Urinary bladder (tissue), 4 donors: ENCODE results near the gene SGMS1. TPM values are rescaled to one million over a fixed set of nuclear protein-coding genes. Genes with fewer than 3 reads are reported as not detected.
A peak's percentile ranks its signal among the peaks of the same experiment; 100 is the strongest.
"Not testable (repeated sequence)": the region's sequence is repeated elsewhere in the genome, so short reads cannot be mapped to it uniquely, and the experiment has no call there.

ENCODE experiments used
- DNase-seq: peaks from one replicate; pipeline ENCODE4 v3.0.0-alpha.2; 2015; ENCODE audit errors: extremely low spot score
- H3K27ac ChIP-seq: one replicate; pipeline ENCODE4 v1.5.1; 2013; ENCODE audit warnings: low read depth, mild to moderate bottlenecking, moderate library complexity
- H3K36me3 ChIP-seq: one replicate; pipeline ENCODE4 v1.6.1; 2013; ENCODE audit warnings: mild to moderate bottlenecking, moderate library complexity; ENCODE audit not compliant: insufficient read depth
- H3K4me1 ChIP-seq: one replicate; pipeline ENCODE4 v1.6.1; 2013; ENCODE audit warnings: mild to moderate bottlenecking, moderate library complexity; ENCODE audit not compliant: insufficient read depth
- H3K4me3 ChIP-seq: one replicate; pipeline ENCODE4 v1.5.1; 2013; ENCODE audit warnings: low read depth, low read length
- WGBS: extraction: QIAGEN DNeasy Blood & Tissue Kit; methylation state at CpG from one replicate; pipeline ENCODE4 v1.1.7; 2013; 5-methylcytosine and 5-hydroxymethylcytosine counted together
- polyA plus RNA-seq: library from polyadenylated mRNA; stranded (reverse); fragments of 200-250 nt; gene quantifications from one replicate; pipeline ENCODE4 v1.2.3, GENCODE V29; 2013
- total RNA-seq: library from RNA; depleted of rRNA; stranded (reverse); fragments of >200 nt; gene quantifications from one replicate; pipeline ENCODE4 v1.2.3, GENCODE V29; 2014
- donor health status: healthy with polysubstance abuse.
- donor health status: healthy.

Gene SGMS1
- total and polyA plus RNA-seq, 2 donors, result 21.2 to 86.4 TPM

DNA sequence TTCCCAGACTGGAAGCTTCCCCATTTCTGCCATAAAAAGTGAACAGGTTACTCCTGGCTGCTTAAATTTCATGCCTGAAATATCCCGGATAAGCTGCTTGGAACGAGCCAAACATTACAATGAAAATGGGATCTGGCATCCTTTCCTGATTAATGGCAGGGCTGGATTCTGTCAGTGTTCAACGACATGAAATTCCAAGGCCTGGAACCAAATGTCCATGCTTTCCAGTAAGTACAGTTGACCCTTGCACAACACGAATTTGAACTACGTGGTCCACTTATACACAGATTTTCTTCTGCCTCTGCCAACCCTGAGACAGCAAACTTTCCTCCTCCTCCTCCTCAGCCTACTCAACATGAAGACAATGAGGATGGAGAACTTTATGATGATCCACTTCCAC is 65.4 kb downstream of the SGMS1 start:
- no peaks in the 10 kb centered on the region for H3K4me1 ChIP-seq
- DNase-seq, result no peak
- no peak overlapping the region for H3K4me3 ChIP-seq
- no peaks in the 10 kb centered on the region for H3K36me3 ChIP-seq
- 21% methylated on average over 5 of the region's 5 CpGs for WGBS
- no peak overlapping the region for H3K27ac ChIP-seq

DNA sequence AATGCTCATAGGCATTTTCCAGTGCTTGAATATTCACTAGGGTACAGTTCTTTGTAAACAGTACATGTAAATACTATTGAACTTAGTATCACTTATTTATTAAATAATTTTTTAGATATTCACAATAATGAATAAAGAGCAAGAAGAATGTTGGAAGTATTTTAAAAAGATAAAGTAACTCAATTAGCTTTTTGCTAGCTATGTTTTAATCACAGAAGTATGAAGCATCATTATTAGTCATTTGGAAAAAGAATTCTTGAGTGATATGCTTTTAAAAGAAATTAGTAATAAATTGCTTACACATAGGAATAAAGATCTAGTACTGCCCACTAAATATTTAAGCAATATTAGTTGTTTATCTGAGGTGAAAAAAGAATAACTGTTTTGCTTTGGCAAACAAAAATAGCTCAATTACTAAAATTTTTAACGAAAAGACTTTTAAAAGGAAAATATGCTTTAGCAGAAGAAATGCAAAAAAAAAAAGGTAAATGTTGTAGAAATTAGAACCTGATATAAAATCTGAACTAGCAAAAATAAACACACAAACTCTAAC is 66.5 kb downstream of the SGMS1 start:
- Histone ChIP-seq H3K36me3 (no peaks in the 10 kb centered on the region), H3K4me1 (no peaks in the 10 kb centered on the region), H3K27ac (no peak overlapping the region), H3K4me3 (no peak overlapping the region)
- DNase-seq, result no peak
- WGBS, result 94% methylated on average over 1 of the region's 1 CpG

DNA sequence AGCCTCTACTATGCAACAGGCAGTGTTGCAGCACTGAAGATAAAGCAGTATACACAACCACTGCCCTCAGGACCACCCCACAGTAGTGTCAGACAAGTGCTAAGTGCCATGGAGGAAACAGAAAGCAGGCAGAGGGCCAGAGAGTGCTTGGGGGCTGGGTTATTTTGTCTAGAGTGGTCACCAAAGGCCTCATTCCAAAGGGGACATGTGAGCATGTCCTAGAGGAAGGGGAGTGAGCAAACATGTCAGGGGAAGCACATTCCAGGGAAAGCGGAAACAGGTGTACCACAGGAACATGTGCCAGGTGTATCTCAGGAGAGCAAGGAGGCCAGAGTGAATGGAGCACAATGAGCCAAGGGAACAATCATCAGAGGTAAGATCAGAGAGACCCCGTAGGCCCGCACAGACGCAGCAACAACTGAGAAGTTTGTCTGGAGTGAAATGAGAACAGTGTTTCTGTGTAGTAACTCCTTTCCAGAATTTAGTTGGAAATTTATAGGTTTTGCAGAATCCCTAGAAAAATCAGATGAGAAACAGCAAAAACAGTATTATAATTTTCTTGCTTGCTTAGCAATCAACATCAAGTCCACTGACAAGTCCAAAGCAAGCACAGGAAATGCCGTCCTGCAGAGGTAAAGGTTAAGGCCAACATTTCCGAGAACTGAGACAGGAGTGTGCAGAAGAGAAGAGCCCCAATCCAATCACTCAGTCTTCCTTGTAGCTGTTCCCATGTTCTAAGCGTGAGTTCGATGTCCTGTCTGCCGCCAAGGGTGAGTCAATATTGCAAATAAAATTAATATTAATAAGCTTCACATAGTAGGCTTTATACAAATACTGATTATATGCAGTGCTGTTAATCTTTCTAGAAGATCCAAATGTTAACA is 67.3 kb downstream of the SGMS1 start:
- Histone ChIP-seq H3K36me3 (no peaks in the 10 kb centered on the region), H3K4me3 (no peak overlapping the region), H3K27ac (no peak overlapping the region), H3K4me1 (no peaks in the 10 kb centered on the region)
- 89% methylated on average over 9 of the region's 9 CpGs for WGBS
- no peak for DNase-seq

- Histone ChIP-seq H3K4me1 (no peaks in the 10 kb centered on the region), H3K4me3 (no peak overlapping the region), H3K36me3 (no peaks in the 10 kb centered on the region), H3K27ac (no peak overlapping the region)
- peak; percentile 8 for DNase-seq
- WGBS, result 48% methylated on average over 3 of the region's 3 CpGs
These were observed 68.7 kb downstream of the SGMS1 start for GRCh38 chr10:50554995-50555568.

DNA sequence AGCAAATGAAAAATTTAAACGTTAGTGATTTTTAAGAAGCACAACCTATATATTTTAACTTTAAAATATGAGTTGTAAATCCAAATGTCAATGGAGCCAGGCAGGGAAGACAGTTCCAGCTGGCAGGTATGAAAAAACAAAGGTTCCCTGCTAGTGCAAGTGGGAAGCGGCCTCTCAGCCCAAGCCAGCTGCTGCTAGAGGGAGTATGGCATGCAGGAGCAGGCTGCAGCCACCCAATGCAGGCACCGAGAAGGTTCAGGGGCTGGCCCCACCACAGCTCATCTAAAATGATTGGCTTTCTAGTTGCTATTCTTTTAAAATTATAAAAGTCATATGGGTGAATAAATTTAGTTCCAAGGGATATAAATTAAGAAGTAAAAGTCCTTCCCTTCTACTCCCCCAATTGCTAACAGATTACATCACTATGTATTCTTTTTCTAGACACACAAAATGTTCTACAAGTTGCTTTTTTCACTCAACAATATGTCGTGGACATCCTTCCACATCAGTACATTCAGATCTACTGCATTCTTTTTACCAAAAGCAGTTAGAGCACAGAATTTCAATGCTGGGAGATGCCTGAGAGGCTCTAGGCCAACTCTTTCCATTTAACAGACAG is 69.3 kb downstream of the SGMS1 start:
- H3K36me3 ChIP-seq, result no peaks in the 10 kb centered on the region
- no peaks in the 10 kb centered on the region for H3K4me1 ChIP-seq
- H3K4me3 ChIP-seq, result no peak overlapping the region
- 53% methylated on average over 4 of the region's 4 CpGs for WGBS
- DNase-seq, result no peak
- H3K27ac ChIP-seq, result no peak overlapping the region

GRCh38 chr10:50552771-50553535 is 70.8 kb downstream of the SGMS1 start:
- H3K4me1 ChIP-seq, result no peaks in the 10 kb centered on the region
- DNase-seq, result no peak
- WGBS, result 85% methylated on average over 4 of the region's 4 CpGs
- H3K27ac ChIP-seq, result no peak overlapping the region
- H3K36me3 ChIP-seq, result no peaks in the 10 kb centered on the region
- H3K4me3 ChIP-seq, result no peak overlapping the region

- no peaks in the 10 kb centered on the region for H3K4me1 ChIP-seq
- DNase-seq, result no peak
- H3K27ac ChIP-seq, result no peak overlapping the region
- H3K4me3 ChIP-seq, result no peak overlapping the region
- H3K36me3 ChIP-seq, result no peaks in the 10 kb centered on the region
- 36% methylated on average over 4 of the region's 4 CpGs for WGBS
These were observed 71.4 kb downstream of the SGMS1 start for GRCh38 chr10:50552308-50552707.

DNA sequence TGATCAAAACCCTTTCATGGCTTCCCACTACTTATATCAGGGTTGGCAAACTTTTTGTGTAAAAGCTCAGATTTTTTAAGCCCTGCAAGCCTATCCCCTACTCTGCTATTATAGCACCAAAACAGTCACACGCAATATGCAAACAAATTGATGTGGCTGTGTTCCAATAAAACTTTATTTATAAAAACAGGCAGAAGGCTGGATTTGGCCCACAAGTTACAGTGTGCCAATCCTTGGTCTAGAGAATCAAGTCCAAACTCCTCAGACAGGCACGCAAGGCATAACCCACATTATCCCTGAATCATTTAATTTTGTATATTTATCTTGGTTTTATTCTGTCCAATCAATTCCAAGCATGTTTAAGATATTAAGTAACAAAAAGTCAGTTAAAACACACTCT is 71.9 kb downstream of the SGMS1 start:
- WGBS, result 73% methylated on average over 2 of the region's 2 CpGs
- Histone ChIP-seq H3K36me3 (no peaks in the 10 kb centered on the region), H3K27ac (no peak overlapping the region), H3K4me3 (no peak overlapping the region), H3K4me1 (no peaks in the 10 kb centered on the region)
- DNase-seq, result no peak

DNA sequence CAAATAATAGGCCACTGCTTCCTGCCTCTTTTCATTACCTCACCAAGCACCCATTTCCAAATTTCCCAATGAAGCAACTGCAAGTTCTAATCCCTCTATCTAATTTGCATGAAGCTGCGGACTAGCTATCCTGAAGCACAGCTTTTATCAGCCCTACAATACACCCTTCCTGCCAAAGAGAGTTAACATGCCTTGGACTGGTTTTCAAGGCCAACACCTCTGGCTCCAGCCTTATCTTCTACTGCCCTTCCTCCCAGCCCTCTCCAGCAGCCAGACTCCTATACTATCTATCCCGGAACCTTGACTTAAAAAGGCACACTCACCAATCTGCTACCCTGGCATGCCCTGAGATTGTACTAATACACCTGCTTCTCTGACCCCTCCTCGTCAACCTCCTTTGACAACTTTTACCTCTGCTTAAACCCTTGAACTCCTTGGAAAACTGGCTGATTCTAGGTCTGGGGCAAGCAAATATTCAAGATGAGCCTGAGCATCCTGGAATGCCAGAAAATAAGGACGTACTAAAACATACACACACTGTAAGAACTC is 73.4 kb downstream of the SGMS1 start:
- Histone ChIP-seq H3K36me3 (no peaks in the 10 kb centered on the region), H3K4me3 (no peak overlapping the region), H3K4me1 (no peaks in the 10 kb centered on the region), H3K27ac (no peak overlapping the region)
- no peak for DNase-seq
- WGBS, result 61% methylated on average over 4 of the region's 4 CpGs

DNA sequence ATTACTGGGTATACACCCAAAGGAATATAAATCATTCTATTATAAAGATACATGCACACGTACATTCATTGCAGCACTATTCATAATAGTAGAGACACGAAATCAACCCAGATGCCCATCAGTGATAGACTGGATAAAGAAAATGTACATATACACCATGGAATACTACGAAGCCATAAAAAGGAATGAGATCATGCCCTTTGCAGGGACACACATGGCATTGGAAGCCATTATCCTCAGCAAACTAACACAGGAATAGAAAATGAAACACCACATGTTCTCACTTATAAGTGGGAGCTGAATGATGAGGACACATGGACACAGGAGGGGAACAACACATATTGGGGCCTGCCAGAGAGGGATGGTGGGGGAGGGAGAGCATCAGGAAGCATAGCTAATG is 74.6 kb downstream of the SGMS1 start:
- not testable (repeated sequence) for H3K36me3 ChIP-seq, DNase-seq, H3K4me3 ChIP-seq, H3K27ac ChIP-seq, H3K4me1 ChIP-seq
- 97% methylated on average over 3 of the region's 3 CpGs for WGBS

DNA sequence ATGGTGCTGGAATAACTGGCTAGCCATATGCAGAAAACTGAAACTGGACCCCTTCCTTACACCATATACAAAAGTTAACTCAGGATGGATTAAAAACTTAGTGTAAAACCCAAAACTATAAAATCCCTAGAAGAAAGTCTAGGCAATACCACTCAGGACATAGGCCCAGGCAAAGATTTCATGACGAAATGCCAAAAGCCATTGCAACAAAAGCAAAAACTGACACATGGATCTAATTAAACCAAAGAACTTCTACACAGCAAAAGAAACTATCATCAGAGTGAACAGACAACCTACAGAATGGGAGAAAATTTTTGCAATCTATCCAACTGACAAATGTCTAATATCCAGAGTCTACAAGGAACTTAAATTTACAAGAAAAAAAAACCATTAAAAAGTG is 75.3 kb downstream of the SGMS1 start:
- 93% methylated on average over 1 of the region's 1 CpG for WGBS
- not testable (repeated sequence) for H3K4me1 ChIP-seq, H3K36me3 ChIP-seq, DNase-seq, H3K4me3 ChIP-seq, H3K27ac ChIP-seq

- not testable (repeated sequence) for H3K27ac ChIP-seq, DNase-seq, H3K4me1 ChIP-seq, H3K36me3 ChIP-seq, H3K4me3 ChIP-seq
- WGBS, result 100% methylated on average over 1 of the region's 1 CpG
These were observed 77.5 kb downstream of the SGMS1 start for GRCh38 chr10:50546287-50546686.

DNA sequence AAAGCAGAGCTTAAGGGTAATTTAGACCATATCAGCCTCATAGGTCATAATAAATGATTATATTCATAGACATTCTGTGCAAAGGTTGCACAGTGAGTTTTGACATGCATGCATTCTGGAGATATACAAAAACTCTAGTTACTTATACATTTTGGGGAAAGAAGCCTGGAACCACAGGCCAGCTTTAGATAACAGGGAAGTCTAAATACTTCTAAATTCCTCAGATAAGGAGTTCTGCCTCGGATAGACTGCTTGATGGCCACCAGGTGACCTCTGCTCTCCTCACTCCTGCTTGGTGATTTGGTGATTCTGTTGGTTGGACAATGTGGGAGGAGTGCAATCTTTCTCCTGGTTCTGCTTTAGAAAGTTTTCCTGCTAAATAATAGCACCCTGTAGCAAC is 77.9 kb downstream of the SGMS1 start:
- WGBS, result 39% methylated on average over 1 of the region's 1 CpG
- Histone ChIP-seq H3K4me1 (no peaks in the 10 kb centered on the region), H3K27ac (no peak overlapping the region), H3K4me3 (no peak overlapping the region), H3K36me3 (no peaks in the 10 kb centered on the region)
- DNase-seq, result no peak
